Measurements from ENCODE around the gene EIF3B.
A peak's percentile ranks its signal among the peaks of the same experiment; 100 is the strongest.

EIF3B gene

DNA sequence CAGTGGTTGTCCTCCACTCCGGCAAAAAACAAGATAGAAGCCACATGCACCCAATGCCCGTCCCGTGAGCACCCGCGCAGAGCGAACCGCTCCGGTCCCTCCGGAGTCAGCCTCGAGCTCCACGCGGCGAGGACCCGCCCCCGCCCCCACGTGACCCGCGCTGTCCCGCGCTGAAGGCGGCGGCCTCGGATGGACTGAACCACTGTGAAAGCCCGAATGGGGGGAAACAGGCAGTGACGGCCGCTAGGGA, 766 bp upstream of the EIF3B start:
- H3K4me1 ChIP-seq (ENCODE audit: control insufficient read depth, insufficient read depth, low read length): peaks cover 14% of the 10 kb centered on the region
- peak overlapping the region; percentile 100 for H3K27ac ChIP-seq (ENCODE audit: low read depth, low read length)
- H3K27me3 ChIP-seq (ENCODE audit: control insufficient read depth, insufficient read depth, low read length): no peaks in the 10 kb centered on the region
- H3K36me3 ChIP-seq (ENCODE audit: control insufficient read depth, insufficient read depth, low read length): no peaks in the 10 kb centered on the region
- peak overlapping the region; percentile 91 for H3K4me3 ChIP-seq (ENCODE audit: low read length)
- H3K9ac ChIP-seq (ENCODE audit: low read length): peak overlapping the region; percentile 100

DNA sequence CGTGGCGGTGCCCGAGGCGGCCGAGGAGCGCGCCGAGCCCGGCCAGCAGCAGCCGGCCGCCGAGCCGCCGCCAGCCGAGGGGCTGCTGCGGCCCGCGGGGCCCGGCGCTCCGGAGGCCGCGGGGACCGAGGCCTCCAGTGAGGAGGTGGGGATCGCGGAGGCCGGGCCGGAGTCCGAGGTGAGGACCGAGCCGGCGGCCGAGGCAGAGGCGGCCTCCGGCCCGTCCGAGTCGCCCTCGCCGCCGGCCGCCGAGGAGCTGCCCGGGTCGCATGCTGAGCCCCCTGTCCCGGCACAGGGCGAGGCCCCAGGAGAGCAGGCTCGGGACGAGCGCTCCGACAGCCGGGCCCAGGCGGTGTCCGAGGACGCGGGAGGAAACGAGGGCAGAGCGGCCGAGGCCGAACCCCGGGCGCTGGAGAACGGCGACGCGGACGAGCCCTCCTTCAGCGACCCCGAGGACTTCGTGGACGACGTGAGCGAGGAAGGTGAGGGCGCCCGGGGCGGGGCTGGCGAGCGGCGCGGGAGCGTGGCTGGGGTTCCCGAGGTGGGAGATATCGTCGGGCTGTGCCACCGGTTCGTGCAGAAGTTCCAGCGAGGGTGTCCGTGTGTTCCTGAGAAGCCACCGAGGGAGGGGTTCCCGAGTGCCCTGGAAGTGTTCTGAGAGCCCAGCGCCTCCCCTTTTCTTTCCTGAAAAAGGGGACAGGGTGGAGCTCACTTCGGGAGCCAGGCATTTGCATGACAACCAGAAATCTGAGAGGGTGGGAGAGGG, 495 bp downstream of the EIF3B start:
- Histone ChIP-seq H3K27ac (ENCODE audit: low read depth, low read length) (peak overlapping the region; percentile 100), H3K9ac (ENCODE audit: low read length) (peak overlapping the region; percentile 80), H3K27me3 (ENCODE audit: control insufficient read depth, insufficient read depth, low read length) (no peaks in the 10 kb centered on the region), H3K36me3 (ENCODE audit: control insufficient read depth, insufficient read depth, low read length) (no peaks in the 10 kb centered on the region), H3K4me1 (ENCODE audit: control insufficient read depth, insufficient read depth, low read length) (peaks cover 14% of the 10 kb centered on the region), H3K4me3 (ENCODE audit: low read length) (peak overlapping the region; percentile 91)

DNA sequence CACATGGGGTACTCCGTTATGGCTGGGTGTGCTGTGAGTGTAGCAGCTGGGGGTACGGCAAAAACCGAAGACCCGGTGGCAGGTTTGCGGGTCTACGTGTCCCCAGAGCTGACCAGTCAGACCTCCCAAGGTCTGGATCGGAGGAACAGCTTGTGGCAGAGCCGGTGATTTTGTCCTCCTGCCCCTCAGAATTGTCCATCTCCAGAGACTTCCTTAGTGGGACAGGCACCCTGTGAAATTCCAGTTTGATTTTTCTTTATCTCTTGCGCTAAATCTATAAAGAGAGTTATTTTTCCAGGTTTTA, 1.0 kb downstream of the EIF3B start:
- H3K27me3 ChIP-seq (ENCODE audit: control insufficient read depth, insufficient read depth, low read length): no peaks in the 10 kb centered on the region
- H3K4me1 ChIP-seq (ENCODE audit: control insufficient read depth, insufficient read depth, low read length): peaks cover 14% of the 10 kb centered on the region
- H3K4me3 ChIP-seq (ENCODE audit: low read length): peak overlapping the region; percentile 91
- H3K9ac ChIP-seq (ENCODE audit: low read length): no peak overlapping the region
- peaks cover under 1% of the 10 kb centered on the region for H3K36me3 ChIP-seq (ENCODE audit: control insufficient read depth, insufficient read depth, low read length)
- no peak overlapping the region for H3K27ac ChIP-seq (ENCODE audit: low read depth, low read length)

DNA sequence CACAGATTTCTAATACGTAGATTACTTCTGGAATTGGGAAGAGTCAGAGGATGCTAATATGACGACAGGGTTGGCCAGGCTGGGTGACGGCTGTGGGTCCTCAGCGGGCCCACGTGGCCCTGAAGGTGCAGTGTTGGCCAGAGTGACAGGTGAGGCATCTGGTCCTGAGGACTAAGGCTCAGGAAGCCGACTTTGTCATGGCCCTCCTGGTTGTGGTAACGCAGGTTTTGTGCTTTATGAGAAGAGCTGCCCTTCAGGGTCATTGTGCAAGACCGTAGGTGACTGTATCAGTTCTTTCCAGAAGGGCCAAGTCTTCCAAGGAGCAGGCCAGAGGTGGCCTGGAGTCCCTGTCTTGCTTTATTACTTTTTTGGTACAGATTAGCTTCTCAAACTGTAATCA, 2.5 kb downstream of the EIF3B start:
- Histone ChIP-seq H3K4me1 (ENCODE audit: control insufficient read depth, insufficient read depth, low read length) (peaks cover 14% of the 10 kb centered on the region), H3K9ac (ENCODE audit: low read length) (no peak overlapping the region), H3K4me3 (ENCODE audit: low read length) (no peak overlapping the region), H3K36me3 (ENCODE audit: control insufficient read depth, insufficient read depth, low read length) (peaks cover 3% of the 10 kb centered on the region), H3K27ac (ENCODE audit: low read depth, low read length) (no peak overlapping the region), H3K27me3 (ENCODE audit: control insufficient read depth, insufficient read depth, low read length) (no peaks in the 10 kb centered on the region)

DNA sequence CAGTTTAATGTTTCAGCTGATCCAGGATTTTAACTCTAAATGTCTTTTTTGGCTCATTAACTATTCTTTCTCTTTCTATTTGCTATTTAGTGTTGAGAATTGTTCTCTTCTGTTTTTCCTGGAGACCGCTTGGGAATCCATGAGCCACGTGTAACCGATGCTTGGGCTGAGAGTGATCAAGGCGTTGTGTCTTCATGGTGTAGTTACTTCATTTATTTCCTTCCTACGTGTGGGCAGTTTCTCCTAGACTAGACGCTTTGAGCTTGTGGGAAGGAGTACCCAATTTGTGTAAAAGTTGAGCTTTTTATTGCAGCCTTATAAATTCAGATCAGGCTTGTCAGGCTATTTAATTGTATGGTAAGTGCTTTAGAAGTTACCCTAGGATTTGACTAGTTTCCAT, 2.9 kb downstream of the EIF3B start:
- Histone ChIP-seq H3K4me1 (ENCODE audit: control insufficient read depth, insufficient read depth, low read length) (peaks cover 14% of the 10 kb centered on the region), H3K27ac (ENCODE audit: low read depth, low read length) (no peak overlapping the region), H3K9ac (ENCODE audit: low read length) (no peak overlapping the region), H3K36me3 (ENCODE audit: control insufficient read depth, insufficient read depth, low read length) (peaks cover 6% of the 10 kb centered on the region), H3K27me3 (ENCODE audit: control insufficient read depth, insufficient read depth, low read length) (no peaks in the 10 kb centered on the region), H3K4me3 (ENCODE audit: low read length) (no peak overlapping the region)

DNA sequence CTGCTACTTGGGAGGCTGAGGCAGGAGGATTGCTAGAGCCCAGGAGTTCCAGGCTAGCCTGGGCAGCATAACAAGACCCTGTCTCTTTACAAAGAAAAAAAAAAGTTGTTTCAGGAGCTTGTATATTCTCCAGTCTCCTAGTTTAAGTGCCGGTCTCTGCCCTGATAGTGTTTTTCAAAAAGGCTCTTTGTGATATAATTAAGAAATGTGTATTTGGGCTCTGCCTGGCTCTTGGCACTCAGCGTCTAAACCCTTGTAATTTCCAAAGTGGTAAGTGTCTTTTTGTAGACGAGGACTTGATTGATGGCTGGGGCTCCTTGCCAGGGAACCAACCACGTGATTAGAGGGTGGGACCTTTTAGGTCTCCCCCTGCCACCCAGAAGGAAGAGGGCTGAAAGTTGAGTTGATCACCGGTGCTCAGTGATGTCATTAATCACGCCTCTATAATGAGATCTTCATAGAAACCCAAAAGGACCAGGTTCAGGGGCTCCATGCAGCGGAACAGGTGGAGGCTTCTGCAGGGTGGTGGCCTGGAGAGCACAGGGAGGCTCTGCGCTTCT, 4.4 kb downstream of the EIF3B start:
- no peak overlapping the region for H3K4me3 ChIP-seq (ENCODE audit: low read length)
- H3K9ac ChIP-seq (ENCODE audit: low read length): no peak overlapping the region
- H3K36me3 ChIP-seq (ENCODE audit: control insufficient read depth, insufficient read depth, low read length): peaks cover 15% of the 10 kb centered on the region

DNA sequence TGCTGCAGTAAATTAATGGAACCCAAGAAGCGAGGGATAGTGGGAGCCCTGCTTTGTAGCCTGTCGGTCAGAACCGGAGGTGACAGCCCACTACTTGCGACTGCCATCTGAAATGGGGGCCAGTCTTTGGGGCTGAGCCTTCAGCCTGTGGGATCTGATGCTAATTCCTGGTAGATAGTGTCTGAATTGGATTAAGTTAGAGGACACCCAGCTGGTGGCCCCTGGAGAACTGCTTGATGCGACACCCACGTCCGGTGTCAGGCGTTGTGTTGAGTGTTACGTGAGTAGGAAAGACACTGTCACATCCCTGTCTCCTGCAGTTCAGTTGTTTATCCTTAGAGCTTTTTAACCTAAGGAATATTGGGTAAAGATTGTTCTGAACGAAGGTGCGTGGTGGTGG, 5.0 kb downstream of the EIF3B start:
- Histone ChIP-seq H3K27me3 (ENCODE audit: control insufficient read depth, insufficient read depth, low read length) (no peaks in the 10 kb centered on the region), H3K36me3 (ENCODE audit: control insufficient read depth, insufficient read depth, low read length) (peaks cover 21% of the 10 kb centered on the region)

More for the DNA sequence above, 4.4 kb downstream of the EIF3B start:
- H3K4me1 ChIP-seq (ENCODE audit: control insufficient read depth, insufficient read depth, low read length): peaks cover 14% of the 10 kb centered on the region
- H3K27me3 ChIP-seq (ENCODE audit: control insufficient read depth, insufficient read depth, low read length): no peaks in the 10 kb centered on the region
- no peak overlapping the region for H3K27ac ChIP-seq (ENCODE audit: low read depth, low read length)

DNA sequence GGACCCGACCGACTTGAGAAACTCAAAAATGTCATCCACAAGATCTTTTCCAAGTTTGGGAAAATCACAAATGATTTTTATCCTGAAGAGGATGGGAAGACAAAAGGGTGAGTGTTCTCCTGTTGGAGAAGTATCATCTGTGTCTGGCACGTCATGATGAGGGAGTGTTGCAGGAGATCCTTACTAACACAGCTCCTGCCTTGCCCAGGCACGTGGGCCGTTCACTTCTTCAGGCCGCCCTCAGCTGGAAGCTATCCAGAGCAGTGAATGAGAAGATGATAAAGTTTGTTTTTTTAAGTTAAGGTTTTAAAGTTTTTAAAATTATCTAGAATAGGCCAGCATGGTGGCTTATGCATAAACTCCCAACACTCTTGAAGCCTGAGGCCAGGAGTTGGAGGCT, 6.2 kb downstream of the EIF3B start:
- peaks cover 21% of the 10 kb centered on the region for H3K36me3 ChIP-seq (ENCODE audit: control insufficient read depth, insufficient read depth, low read length)
- H3K27ac ChIP-seq (ENCODE audit: low read depth, low read length): no peak overlapping the region
- H3K4me1 ChIP-seq (ENCODE audit: control insufficient read depth, insufficient read depth, low read length): peaks cover 12% of the 10 kb centered on the region
- no peak overlapping the region for H3K4me3 ChIP-seq (ENCODE audit: low read length)
- H3K9ac ChIP-seq (ENCODE audit: low read length): no peak overlapping the region
- no peaks in the 10 kb centered on the region for H3K27me3 ChIP-seq (ENCODE audit: control insufficient read depth, insufficient read depth, low read length)

More for the DNA sequence above, 5.0 kb downstream of the EIF3B start:
- Histone ChIP-seq H3K27ac (ENCODE audit: low read depth, low read length) (no peak overlapping the region), H3K4me1 (ENCODE audit: control insufficient read depth, insufficient read depth, low read length) (peaks cover 14% of the 10 kb centered on the region), H3K4me3 (ENCODE audit: low read length) (no peak overlapping the region), H3K9ac (ENCODE audit: low read length) (no peak overlapping the region)

DNA sequence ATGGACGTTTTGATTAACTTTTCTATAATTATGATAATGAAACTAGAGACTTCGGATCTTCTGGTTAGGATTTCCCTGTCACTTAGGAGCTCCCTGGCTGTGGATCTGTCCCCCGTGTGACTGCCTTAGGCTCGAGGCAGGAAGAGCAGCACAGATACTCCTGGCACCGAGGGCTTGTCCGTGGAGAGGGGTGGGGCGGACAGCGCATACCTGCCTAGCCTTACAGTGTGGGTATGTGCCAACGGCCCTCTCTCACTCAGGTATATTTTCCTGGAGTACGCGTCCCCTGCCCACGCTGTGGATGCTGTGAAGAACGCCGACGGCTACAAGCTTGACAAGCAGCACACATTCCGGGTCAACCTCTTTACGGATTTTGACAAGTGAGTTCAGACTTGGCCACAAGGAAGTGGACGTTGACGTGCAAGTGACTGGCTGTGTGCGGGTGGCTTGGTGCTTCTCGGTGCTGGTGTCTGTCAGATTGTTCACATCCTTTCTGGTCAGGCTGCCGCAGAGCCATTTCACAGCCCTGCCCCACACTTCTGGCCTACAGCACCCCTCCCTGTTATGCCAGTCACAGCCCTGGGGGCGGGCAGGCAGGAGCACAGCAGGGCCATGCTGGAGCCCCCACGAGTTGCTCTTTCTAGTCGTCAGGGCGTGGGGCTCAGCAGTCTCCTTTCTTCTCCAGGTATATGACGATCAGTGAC, 7.9 kb downstream of the EIF3B start:
- Histone ChIP-seq H3K27me3 (ENCODE audit: control insufficient read depth, insufficient read depth, low read length) (no peaks in the 10 kb centered on the region), H3K4me1 (ENCODE audit: control insufficient read depth, insufficient read depth, low read length) (no peaks in the 10 kb centered on the region), H3K4me3 (ENCODE audit: low read length) (no peak overlapping the region), H3K36me3 (ENCODE audit: control insufficient read depth, insufficient read depth, low read length) (peaks cover 30% of the 10 kb centered on the region), H3K27ac (ENCODE audit: low read depth, low read length) (no peak overlapping the region), H3K9ac (ENCODE audit: low read length) (no peak overlapping the region)

DNA sequence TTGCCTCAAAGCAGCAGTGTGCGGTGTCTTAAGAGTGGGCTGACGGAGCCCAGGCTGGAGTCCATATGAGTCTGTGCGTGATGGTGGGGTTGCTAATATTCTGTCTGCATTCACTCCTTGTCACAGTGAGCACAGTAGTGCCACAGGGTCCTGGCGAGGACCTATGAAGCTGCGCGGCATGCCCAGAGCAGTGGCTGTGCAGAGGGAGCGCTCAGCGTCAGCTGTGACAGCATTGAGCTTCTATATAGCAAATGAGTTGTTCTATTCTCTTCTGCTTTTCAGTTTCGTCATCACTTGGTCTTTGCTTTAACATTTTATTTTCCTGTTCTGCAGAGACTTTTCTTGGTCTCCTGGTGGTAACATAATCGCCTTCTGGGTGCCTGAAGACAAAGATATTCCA, 14.5 kb downstream of the EIF3B start:
- Histone ChIP-seq H3K27me3 (ENCODE audit: control insufficient read depth, insufficient read depth, low read length) (no peaks in the 10 kb centered on the region), H3K9ac (ENCODE audit: low read length) (no peak overlapping the region), H3K36me3 (ENCODE audit: control insufficient read depth, insufficient read depth, low read length) (peaks cover 62% of the 10 kb centered on the region), H3K27ac (ENCODE audit: low read depth, low read length) (no peak overlapping the region), H3K4me1 (ENCODE audit: control insufficient read depth, insufficient read depth, low read length) (no peaks in the 10 kb centered on the region), H3K4me3 (ENCODE audit: low read length) (no peak overlapping the region)

DNA sequence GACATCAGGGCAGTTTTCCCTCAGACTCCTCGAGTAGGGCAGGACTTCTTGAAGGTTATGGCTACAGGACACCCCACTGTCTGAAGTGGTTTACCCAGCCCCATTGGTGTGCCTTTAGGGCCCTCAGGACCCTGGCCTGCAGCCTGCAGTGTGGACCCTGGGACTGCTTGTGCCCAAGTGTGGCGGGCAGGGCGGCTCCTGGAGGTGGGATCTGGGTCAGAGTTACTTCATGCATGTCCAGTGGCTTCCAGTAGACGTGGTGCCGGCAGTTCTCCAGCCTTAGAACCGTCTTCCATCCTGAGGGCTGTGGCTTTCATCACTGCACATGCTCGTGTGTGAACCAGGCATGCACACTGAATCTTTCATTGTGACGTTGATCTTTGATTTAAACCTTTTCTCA, 16.7 kb downstream of the EIF3B start:
- Histone ChIP-seq H3K9ac (ENCODE audit: low read length) (no peak overlapping the region), H3K27ac (ENCODE audit: low read depth, low read length) (no peak overlapping the region), H3K4me1 (ENCODE audit: control insufficient read depth, insufficient read depth, low read length) (no peaks in the 10 kb centered on the region), H3K27me3 (ENCODE audit: control insufficient read depth, insufficient read depth, low read length) (no peaks in the 10 kb centered on the region), H3K36me3 (ENCODE audit: control insufficient read depth, insufficient read depth, low read length) (peaks cover 70% of the 10 kb centered on the region), H3K4me3 (ENCODE audit: low read length) (no peak overlapping the region)

DNA sequence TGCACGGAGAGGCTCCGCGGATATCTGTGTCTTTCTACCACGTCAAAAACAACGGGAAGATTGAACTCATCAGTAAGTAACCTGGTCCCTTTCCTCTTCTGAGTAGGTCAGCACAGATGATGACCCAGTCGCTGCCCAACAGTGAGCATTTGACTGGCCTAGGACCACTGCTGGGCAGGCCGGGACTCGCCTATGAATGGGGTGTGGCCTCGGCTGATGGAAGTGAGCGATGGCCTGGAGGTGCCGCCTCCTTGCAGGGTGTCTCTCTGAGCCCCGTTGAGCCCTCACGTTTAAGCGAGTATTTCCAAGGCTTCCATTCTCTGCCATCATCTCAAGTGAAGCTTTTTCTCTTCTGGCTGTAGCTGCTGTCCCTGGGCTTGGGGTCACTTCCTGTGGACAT, 18.1 kb downstream of the EIF3B start:
- H3K4me1 ChIP-seq (ENCODE audit: control insufficient read depth, insufficient read depth, low read length): no peaks in the 10 kb centered on the region
- H3K36me3 ChIP-seq (ENCODE audit: control insufficient read depth, insufficient read depth, low read length): peaks cover 76% of the 10 kb centered on the region

DNA sequence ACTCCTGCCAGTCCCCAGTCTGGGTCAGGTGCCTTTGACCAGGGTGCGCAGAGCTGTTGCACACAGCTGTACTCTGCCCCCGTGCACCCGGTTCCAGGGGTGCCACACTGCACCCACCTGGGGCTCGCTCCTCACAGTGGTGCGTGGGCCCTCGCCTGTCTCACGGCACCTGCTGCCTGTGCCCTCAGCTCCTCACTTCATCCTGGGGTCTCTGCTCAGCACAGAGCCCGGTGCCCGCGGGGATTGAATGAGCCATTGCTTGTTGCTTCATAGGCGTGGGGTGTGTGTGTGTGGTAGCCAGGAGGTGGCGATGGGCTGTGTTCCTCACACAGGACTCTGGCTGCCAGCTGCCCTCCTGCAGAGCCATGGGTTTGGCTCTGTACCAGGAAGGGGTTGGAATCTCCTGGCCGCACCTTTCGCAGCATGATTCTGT, 18.5 kb downstream of the EIF3B start:
- Histone ChIP-seq H3K9ac (ENCODE audit: low read length) (no peak overlapping the region), H3K36me3 (ENCODE audit: control insufficient read depth, insufficient read depth, low read length) (peaks cover 75% of the 10 kb centered on the region), H3K4me3 (ENCODE audit: low read length) (no peak overlapping the region), H3K27ac (ENCODE audit: low read depth, low read length) (no peak overlapping the region), H3K27me3 (ENCODE audit: control insufficient read depth, insufficient read depth, low read length) (no peaks in the 10 kb centered on the region), H3K4me1 (ENCODE audit: control insufficient read depth, insufficient read depth, low read length) (no peaks in the 10 kb centered on the region)

More for the DNA sequence above, 18.1 kb downstream of the EIF3B start:
- H3K9ac ChIP-seq (ENCODE audit: low read length): no peak overlapping the region
- H3K4me3 ChIP-seq (ENCODE audit: low read length): no peak overlapping the region
- no peak overlapping the region for H3K27ac ChIP-seq (ENCODE audit: low read depth, low read length)
- no peaks in the 10 kb centered on the region for H3K27me3 ChIP-seq (ENCODE audit: control insufficient read depth, insufficient read depth, low read length)
